CD4-positive, alpha-beta T cell treated with Interleukin-6 at 100 ng/mL for 8 hours (primary cell): Measurements from ENCODE around the gene PDZRN4.
"Not testable (repeated sequence)": the region's sequence is repeated elsewhere in the genome, so short reads cannot be mapped to it uniquely, and the experiment has no call there.

Source experiments
- DNase-seq: peaks from one replicate; pipeline ENCODE4 v3.0.0-alpha.2; 2020; ENCODE audit warnings: mixed read lengths, low spot score

PDZRN4 gene

GRCh38 chr12:41286426-41286825 lies 98.3 kb downstream of the PDZRN4 start:
- no peak for DNase-seq

- DNase-seq: no peak
Observed at GRCh38 chr12:41287500-41288141, 99.5 kb downstream of the PDZRN4 start.

GRCh38 chr12:41288142-41288811 lies 100.2 kb downstream of the PDZRN4 start:
- DNase-seq: no peak

- no peak for DNase-seq
Observed at GRCh38 chr12:41289501-41289900, 101.4 kb downstream of the PDZRN4 start.

GRCh38 chr12:41293011-41293410 lies 104.9 kb downstream of the PDZRN4 start:
- DNase-seq: no peak

- no peak for DNase-seq
Observed at GRCh38 chr12:41293461-41293860, 105.3 kb downstream of the PDZRN4 start.

GRCh38 chr12:41302979-41303403 lies 114.9 kb downstream of the PDZRN4 start:
- no peak for DNase-seq

GRCh38 chr12:41304526-41304925 lies 116.4 kb downstream of the PDZRN4 start:
- DNase-seq: no peak

GRCh38 chr12:41310367-41310766 lies 122.2 kb downstream of the PDZRN4 start:
- no peak for DNase-seq

GRCh38 chr12:41311883-41312282 lies 123.8 kb downstream of the PDZRN4 start:
- no peak for DNase-seq

- DNase-seq: not testable (repeated sequence)
Observed at GRCh38 chr12:41312451-41312850, 124.3 kb downstream of the PDZRN4 start.

GRCh38 chr12:41325336-41325735 lies 137.2 kb downstream of the PDZRN4 start:
- no peak for DNase-seq

- no peak for DNase-seq
Observed at GRCh38 chr12:41327096-41327895, 139.2 kb downstream of the PDZRN4 start.

- no peak for DNase-seq
Observed at GRCh38 chr12:41333974-41334373, 145.9 kb downstream of the PDZRN4 start.

- DNase-seq: no peak
Observed at GRCh38 chr12:41334390-41334789, 146.3 kb downstream of the PDZRN4 start.

GRCh38 chr12:41336041-41336549 lies 148.0 kb downstream of the PDZRN4 start:
- no peak for DNase-seq

- DNase-seq: no peak
Observed at GRCh38 chr12:41339784-41340183, 151.7 kb downstream of the PDZRN4 start.

- no peak for DNase-seq
Observed at GRCh38 chr12:41344776-41345470, 156.8 kb downstream of the PDZRN4 start.

- DNase-seq: no peak
Observed at GRCh38 chr12:41348198-41348597, 160.1 kb downstream of the PDZRN4 start.

GRCh38 chr12:41356181-41356580 lies 168.1 kb downstream of the PDZRN4 start:
- DNase-seq: no peak

GRCh38 chr12:41361738-41362137 lies 173.6 kb downstream of the PDZRN4 start:
- DNase-seq: no peak

GRCh38 chr12:41362510-41362909 lies 174.4 kb downstream of the PDZRN4 start:
- no peak for DNase-seq
